ENCODE measurements around the gene ABCF1.
"Not testable (repeated sequence)": the region's sequence is repeated elsewhere in the genome, so short reads cannot be mapped to it uniquely, and the experiment has no call there.

The ABCF1 gene

DNA sequence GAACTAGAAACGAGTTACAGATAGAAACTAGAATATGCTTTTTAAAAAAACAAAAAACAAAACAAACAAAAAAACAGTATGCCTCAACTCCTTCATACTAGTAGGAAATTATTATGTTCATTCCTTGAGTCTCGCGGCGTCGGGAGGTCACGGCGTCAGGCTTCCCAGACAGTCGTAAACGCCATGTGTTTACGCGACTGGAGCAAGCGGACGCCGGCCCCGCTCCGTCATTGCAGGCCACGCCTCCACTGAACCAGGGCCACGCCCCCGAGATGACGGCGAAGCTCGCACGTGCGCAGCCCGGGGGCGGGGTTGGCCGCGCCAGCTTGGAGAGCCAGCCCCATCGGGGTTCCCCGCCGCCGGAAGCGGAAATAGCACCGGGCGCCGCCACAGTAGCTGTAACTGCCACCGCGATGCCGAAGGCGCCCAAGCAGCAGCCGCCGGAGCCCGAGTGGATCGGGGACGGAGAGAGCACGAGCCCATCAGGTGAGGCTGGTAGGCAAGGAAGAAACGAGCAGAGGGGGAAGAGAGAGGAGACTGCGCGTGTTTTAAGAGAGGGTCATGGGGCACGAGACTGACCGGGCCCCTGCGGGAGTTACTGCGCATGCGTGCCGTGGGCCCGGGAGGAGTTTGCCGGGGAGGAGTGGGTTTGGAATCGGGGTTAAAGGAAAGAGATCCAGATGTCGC lies at the start of gene ABCF1:
TSS of gene ABCF1 (plus strand) at position 368 of the 687 bp plus-strand sequence. CDS start at position 414, 46 bp downstream.
- DNase-seq (ENCODE audit: low read depth in 2 of 2): peak; percentile 98 to 99

DNA sequence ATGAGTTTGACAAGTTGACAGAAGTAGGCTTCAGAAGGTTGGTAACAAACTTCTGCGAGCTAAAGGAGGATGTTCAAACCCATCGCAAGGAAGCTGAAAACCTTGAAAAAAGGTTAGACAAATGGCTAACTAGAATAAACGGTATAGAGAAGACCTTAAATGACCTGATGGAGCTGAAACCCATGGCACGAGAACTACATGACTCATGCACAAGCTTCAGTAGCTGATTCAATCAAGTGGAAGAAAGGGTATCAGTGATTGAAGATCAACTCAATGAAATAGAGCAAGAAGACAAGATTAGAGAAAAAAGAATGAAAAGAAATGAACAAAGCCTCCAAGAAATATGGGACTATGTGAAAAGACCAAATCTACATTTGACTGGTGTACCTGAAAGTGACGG lies 49.3 kb upstream of the ABCF1 start:
- not testable (repeated sequence) for DNase-seq (ENCODE audit: low read depth in 2 of 2)

DNA sequence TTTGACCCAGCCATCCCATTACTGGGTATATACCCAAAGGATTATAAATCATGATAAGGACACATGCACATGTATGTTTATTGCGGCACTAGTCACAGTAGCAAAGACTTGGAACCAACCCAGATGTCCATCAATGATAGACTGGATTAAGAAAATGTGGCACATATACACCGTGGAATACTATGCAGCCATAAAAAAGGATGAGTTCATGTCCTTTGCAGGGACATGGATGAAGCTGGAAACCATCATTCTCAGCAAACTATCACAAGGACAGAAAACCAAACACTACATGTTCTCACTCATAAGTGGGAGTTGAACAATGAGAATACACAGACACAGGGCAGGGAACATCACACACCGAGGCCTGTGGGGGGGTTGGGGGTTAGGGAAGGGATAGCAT lies 44.8 kb upstream of the ABCF1 start:
- not testable (repeated sequence) for DNase-seq (ENCODE audit: low read depth in 2 of 2)

DNA sequence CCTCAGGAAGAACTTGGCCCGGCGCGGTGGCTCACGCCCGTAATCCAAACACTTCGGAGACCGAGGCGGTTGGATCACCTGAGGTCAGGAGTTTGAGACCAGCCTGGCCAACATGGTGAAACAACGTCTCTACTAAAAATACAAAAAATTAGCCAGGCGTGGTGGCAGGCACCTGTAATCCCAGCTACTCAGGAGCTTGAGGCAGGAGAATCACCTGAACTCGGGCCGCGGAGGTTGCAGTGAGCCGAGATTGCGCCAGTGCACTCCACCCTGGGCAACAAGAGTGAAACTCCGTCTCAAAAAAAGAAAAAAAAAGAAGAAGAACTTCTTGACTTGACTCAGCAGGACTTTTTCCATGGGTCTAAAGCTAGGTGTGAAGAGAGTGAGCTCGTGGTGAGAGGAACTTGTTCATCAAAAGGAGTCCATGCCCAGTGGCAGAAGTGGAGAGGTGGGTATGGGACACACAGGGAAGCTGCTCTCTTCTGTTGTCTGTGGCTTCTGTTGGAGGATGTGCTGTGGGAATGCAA lies 41.8 kb upstream of the ABCF1 start:
- peak in 1 of 2 donors; percentile 33 for DNase-seq (ENCODE audit: low read depth in 2 of 2)

DNA sequence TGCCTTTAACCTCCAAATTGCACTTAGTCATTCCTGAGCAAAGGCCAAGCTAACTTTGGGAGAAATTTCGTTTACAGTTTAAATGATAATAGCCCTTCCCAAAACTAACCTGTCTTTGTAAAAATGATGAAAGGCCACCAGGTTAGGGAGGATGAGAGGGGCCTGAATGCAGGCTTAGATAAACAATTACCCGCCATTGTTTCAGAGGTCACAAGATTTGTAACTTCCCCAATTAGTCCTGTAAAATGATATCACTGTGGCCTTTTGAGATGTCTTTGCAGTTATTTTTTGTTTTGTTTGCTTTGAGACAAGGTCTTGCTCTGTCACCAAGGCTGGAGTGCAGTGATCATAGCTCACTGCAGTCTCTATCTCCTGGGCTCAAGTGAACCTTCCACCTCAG lies 41.2 kb upstream of the ABCF1 start:
- no peak for DNase-seq (ENCODE audit: low read depth in 2 of 2)

DNA sequence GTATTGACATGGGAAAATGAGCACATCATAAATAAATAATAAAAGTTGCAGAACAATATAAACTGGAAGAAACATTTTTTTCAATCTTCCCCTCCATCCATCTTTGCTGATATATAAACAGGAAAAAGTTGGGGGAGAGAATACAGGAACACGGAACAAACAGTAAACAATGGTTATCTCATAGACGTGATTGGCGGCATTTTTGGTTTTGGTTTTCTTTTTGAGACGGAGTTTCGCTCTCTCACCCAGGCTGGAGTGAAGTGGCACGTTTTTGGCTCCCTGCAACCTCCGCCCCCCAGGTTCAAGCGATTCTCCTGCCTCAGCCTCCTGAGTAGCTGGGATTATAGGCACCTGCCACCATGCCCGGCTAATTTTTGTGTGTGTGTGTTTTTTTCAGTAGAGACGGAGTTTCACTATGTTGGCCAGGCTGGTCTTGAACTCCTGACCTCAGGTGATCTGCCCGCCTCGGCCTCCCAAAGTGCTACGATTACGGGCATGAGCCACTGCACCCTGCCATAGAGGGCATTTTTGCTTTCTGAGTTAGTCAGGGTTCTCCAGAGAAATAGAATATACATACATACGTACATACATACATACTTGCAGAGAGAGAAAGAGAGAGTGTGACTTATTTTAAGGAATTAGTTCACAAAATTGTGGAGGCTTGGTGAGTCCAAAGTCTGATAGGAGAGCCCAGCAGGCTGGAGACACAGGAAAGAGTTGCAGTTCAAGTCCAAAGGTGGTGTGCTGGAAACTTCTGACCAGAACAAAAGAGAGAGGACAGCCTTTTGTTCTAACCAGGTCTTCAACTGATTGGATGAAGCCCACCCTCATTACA lies 37.6 kb upstream of the ABCF1 start:
- no peak for DNase-seq (ENCODE audit: low read depth in 2 of 2)

DNA sequence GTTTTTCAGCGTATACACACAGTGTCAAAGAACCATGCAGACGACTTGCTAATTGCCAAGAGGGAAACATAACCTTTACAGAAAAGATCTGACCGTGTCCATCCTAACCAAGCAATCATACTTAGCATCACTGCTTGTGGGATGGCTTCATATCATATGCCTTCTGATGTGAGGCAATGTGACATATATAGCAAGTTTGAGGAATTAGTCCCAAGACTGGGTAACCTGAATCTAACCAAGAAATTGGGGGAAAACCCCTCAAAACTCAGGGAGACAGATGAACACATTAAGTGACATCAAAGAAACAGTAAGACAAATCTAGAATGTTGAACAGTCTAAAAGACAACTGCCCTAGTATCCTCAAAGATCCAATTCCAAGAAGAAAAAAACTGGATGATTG lies 33.3 kb upstream of the ABCF1 start:
- DNase-seq (ENCODE audit: low read depth in 2 of 2): no peak

DNA sequence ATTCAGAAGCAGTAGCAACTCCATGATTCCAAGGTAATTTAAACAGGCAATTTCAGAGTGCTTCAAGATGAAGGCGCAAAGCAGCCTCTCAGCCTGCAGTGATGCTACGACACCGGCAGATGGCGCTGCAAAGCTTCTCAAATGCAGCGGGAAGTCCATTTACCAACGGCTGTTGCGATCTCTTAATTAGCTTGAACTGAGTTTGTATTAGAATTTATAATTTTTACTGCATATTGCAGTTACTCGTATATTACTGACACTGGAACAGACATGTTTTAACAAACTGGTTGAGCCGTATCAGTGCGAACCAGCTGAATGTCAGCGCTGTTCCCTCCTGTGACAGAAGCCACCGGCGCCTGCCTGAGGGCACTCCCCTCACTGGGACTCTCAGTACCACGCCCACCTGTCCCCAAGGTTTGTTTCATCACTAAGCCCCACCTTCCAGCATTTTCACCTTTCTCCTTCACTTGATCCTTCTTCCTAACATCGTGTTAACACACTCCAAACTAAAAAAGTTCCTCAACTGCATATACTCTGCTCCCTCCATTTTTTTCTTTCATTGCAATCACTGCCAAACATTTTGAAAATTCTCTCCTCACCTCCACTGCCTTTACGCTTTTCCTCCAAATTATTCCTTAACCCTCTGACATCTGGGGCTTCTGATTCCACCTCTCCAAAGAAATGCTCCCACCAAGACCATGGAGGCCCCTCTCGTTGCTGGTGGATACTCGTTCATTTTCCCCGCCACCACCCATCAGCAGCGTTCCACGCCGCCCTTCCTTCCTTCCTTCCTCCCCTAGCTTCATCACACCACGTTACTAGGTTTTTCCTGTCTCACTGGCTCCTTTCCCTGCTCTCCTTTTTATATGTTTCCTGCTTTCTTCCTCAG lies 29.5 kb upstream of the ABCF1 start:
- peak; percentile 53 to 62 for DNase-seq (ENCODE audit: low read depth in 2 of 2)

DNA sequence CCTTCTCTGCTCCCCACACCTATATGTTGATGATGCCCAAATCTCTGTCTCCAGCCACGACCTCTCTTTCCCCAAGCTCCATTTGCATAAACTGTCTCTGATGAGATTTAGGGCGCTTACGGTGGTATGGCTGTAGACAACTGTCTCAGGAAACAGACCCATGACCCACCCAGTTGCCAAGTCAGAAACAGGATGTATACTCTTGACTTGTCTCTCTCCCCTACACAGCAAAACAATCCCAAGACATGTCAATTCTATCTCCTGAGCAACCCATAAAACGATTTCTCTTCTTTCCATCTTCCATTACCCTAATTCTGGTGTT lies 28.9 kb upstream of the ABCF1 start:
- DNase-seq (ENCODE audit: low read depth in 2 of 2): no peak

DNA sequence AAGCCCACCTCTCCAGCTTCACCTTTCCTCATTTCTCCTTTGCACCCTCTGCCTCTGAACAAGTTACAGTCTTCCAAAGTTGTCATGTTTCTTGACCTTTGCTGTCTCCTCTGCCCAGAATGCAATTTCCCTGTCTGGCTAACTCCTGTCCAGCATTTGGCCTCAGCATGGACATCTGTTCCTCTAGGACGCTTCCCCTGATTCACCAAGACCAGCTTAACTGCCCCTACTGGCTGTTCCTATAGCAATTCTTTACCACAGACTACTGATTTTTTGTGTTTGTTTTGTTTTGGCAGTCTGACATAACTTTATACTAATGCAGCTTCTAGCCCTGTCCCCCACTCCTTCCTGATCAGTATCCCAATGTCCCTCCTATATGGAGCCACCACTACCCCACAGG lies 28.3 kb upstream of the ABCF1 start:
- no peak for DNase-seq (ENCODE audit: low read depth in 2 of 2)

DNA sequence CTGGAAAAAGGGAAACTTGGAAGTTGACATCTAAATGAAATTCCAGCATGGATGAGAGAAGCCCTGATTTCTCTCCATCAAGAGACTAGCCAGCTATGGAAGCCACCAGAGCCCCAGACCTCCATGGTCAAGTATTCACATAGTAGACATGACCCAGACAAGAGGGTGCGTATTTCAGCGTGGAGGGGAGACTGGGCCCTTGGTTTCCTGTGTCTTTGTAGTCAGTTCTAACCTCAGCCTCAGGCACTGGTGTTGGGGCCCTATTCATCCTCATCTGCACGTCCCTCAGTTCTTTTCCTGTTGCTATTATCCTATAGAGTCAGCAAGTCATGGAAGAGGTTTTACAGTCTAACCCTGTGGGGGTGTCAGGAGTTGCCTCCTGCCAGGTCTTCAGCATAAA lies 27.4 kb upstream of the ABCF1 start:
- DNase-seq (ENCODE audit: low read depth in 2 of 2): no peak

DNA sequence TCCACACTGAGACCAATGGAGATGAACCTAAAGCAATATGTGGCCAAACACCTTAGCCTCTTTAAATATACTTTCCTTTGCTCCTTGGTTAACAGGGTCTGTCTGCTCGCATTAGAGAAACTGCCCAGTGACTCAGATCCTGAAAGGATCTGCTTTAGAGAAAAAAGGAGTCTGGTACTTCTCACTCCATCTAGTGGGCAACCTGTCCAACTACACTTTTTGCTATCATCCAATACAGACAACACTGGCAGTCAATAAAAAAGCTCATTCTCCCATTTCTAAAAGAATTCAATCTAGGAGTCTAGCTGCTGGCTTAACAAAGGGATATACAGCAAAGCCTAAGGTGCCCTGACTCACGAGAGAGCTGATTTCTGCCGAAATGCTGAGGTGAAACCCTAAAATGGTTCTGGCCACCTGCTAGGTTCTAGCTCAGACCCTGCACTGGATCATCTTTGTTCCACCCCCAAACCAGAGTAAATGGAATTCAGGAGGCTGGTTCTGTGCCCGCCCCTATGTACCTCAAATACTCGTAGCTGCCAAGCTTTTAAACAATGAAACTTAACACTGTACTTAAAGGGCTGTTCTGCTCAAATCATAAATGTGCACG lies 26.5 kb upstream of the ABCF1 start:
- no peak for DNase-seq (ENCODE audit: low read depth in 2 of 2)

DNA sequence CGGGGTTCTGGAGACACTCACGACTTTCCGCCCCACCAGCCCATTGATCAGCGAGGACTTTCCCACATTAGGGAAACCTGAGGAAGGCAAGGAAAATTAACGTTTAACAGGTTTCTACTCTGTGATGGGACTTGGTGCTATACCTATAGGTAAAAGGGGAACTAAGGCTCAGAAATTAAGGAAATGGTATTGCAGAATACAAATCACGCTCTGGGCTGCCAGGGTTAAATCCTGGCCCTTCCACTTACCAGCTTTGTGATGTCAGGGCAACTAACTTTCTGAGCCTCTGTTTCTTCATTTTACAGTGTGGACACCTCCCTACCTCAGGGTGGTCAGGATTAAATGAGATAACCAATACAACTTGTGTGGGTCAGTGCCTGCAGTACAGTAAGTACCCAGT lies 23.8 kb upstream of the ABCF1 start:
- DNase-seq (ENCODE audit: low read depth in 2 of 2): no peak

DNA sequence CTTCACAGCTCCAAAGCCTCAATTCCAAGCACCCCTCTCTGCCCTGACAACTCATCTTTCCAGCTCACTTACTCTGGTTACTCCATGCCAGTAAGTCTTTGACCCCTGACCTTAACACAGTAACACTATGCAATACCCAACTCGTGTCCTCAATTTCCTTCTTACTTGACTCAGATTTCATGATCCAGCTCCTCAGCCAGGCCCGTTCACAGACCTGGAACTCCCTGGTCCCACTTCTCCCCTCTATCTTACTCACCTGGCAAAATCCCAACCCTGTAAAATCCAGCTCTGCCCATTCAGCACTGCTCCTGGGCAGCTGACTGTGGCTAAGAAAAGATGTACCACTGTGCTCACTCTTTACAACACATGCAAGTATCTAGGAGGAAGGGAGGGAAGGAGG lies 22.9 kb upstream of the ABCF1 start:
- no peak for DNase-seq (ENCODE audit: low read depth in 2 of 2)

DNA sequence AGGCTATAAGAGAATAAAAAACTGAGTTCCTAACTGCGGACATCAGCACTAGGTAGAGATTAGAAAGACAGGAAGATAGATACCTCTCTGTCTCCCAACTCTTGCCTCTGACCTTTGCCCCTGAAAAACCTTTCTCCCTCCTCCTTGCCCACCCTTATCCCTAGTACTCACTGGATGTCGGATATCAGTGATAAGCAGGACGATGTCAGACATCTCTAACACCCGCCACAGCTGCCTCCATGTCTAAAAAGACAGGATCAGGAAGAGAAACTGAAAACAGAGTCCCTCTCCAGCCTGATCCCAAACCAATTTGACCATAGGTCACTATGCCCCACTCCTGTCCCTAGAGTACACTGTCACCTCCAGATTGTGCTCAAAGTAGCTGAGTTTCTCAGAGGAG lies 16.8 kb upstream of the ABCF1 start:
- no peak for DNase-seq (ENCODE audit: low read depth in 2 of 2)

DNA sequence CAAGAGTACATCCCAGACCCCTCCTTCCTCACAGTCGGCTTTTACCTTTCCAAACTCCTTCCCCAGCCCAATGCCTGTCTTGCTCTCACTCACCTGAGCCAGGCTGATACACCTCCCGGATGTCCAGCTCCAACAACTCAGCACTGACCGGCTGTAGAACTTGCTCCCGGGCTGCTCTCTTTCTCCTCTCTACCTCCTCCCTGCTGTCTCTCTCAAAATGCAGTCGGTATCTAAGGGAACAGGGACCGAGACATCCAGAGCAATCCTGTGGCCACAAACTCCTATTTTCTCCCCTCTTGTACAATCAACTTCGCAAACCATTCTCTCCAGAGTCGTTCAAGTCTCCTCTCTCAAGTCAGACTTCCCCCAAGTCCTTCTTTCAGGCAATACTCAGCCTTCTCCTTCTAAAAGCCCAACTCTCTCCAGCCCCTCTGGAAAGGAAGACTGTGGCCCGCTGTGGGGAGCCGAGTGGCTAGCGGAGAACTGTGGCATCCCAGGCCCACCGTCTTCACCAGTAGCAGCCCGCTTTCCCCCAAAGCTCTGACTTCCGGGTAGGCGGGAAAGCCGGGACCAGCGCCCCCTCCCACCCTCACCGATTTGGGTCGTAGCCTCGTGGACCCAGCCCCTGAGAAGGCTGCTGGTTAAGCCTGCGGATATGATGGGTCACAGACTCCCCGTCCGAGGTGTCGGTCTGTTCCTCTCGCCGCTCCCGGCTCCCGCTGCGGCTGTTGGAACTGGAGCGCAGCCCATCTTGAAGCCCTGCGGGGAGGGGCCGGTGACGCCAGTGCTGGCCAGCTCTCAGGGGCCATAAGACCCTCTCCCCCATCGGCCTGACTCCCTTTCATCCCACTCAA lies 16.1 kb upstream of the ABCF1 start:
- no peak for DNase-seq (ENCODE audit: low read depth in 2 of 2)

DNA sequence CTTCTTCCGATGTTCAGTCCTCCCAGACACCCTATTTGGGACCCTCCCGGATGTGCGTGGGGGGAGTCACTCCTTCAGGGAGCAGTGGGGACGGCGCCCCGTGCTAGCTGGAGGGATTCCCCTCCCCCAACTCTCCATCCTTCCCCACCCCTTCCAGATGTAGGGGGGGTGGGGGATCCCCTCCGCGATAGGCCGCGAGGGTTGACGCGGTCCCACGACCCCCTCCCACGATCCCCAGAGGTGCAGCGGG lies 15.5 kb upstream of the ABCF1 start:
- no peak for DNase-seq (ENCODE audit: low read depth in 2 of 2)

DNA sequence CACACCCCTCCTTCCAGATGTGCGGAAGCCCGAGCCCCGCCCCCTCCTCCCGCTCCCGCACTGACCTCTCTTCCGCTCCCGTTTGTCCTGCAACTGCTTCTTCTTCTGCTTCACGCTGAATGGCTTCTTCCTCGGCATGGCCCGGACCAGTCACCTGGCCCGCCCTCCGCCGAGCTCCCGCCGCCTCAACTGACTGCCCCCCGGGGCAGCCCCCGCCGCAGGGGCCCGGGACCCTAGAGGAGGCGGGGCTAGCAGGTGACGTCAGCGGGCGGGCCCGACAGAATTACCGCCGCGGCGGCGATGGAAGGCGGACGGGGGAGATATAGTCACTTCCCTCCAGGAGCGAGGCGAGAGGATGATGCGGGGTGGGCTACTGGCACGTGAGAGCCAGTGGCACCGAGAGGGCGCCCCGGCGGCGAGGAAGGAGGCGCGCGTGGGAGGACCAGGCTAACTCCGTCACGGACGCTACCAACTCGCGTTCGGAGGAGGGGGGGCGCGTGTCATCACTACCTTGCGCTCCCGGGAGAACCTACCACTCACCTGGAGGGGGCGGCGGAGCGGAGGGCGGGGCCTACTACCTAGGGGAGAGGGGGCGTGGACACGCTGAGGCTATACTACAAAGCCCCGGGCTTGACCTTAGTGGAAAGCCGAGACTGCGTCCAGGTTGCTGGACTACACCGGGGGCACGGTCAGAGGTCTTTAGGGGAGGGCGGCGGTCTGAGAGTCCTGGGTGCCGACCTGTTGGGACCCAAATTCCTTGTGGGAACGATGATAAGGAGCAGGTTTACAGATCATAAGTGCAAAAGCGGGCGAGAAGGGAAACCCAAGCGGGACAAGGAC lies 15.0 kb upstream of the ABCF1 start, which contains the start of gene GNL1:
TSS of gene GNL1 (minus strand) at position 424 of the 840 bp plus-strand sequence. CDS start at position 138, 286 bp downstream.
- peak; percentile 99 for DNase-seq (ENCODE audit: low read depth in 2 of 2)

DNA sequence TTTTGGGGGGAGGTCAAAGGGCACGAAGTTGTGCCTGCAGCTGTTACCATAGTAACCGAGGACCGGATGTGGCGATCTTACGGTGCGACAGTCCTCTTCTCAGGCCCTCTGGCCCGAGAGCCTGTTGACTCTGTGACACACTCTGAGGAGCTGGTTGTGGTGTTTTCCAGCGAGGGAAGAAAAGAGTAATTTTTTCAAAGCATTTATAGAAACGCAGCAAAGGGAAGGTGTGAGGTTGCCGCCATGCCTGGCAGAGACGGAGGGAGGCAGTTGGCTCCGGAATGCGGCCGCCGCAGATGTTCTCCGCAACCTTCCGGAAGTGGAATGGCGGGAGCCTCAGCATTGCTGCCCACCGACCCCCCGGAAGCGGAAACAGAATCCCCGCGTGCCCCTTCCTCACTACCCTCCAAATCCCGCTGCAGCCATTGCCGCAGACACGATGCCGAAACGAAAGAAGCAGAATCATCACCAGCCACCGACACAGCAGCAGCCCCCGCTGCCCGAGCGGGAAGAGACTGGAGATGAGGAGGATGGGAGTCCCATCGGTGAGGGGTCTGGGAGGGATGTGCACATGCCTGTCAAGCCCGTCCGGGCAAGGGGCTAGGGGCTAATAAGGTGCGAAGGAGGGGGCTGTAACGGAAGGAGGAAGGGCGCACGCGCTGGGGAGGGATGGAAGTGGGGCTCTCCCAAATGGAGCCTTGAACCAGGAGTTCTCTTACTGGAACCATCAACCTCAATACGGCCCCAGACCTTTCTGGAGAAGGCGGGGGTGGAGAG lies 14.1 kb upstream of the ABCF1 start, which contains the start of gene PRR3:
TSS of gene PRR3 (plus strand) at position 390 of the 777 bp plus-strand sequence. CDS start at position 440, 50 bp downstream.
- peak; percentile 61 to 68 for DNase-seq (ENCODE audit: low read depth in 2 of 2)
